ENCODE results near the gene TMEM235.

GRCh38 chr17:78230996-78231935 is at the start of gene TMEM235:
- TF ChIP-seq CTCF (IDR thresholded peaks at IDR 0.05) (no peak), POLR2A (IDR thresholded peaks at IDR 0.05) (no peak)
